Germinal center (tissue), 1 donor: ENCODE data around the gene NPC2.
"Not testable (repeated sequence)": the region's sequence is repeated elsewhere in the genome, so short reads cannot be mapped to it uniquely, and the experiment has no call there.

Experiments
- DNase-seq: peaks from one replicate; pipeline ENCODE4 v3.0.0; 2012; ENCODE audit warnings: mixed read lengths, low spot score

Gene NPC2

DNA sequence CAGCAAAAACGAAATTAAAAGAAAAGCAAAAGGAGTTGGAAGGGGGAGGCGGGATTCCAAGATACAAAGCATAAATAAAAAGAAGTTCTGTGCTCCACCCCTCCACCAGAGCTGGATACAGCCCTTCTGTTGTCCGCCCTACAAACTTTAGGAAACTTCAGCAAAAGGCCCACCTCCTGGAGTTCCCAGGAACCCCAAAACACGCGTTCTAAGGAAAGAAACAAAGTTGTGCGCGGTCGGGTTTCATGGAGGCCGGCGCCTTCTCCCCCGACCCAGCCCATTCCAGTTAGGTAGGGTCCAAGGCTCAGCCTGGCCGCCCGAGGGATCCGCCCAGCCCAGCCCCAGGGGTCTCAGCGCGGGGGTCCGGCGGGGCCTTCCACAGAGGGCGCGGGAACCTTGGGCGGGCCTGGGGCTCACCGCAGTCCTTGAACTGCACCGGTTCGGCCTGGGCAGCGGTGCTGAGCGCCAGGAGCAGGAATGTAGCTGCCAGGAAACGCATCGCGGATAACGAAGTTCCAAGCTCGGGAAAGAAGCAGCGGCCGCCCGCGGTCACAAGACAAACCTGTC is at the start of gene NPC2:
Gene NPC2, minus strand, starts transcription at position 530 of the 567 bp plus-strand sequence. Its CDS starts 31 bp downstream, at position 499.
- no peak for DNase-seq

GRCh38 chr14:74542056-74542685 is 49.1 kb upstream of the NPC2 start:
- DNase-seq, result no peak

DNA sequence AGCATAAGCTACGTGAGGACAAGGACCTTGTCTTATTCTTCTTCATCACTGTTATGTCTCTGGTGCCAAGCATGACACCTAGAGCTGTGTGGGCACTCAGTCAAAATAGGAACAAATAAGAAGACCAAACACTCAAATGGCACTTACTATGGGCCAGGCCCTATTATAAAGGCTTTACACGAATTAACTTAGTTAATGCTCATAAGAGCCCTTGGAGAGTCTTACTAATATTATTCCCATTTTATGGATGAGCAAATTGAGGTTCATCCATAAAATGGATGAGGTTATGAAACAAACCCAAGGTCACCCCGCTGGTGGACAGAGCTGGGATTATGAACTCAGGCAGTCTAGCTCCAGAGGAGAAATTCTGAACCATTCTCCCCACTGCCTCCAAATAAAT is 48.1 kb upstream of the NPC2 start:
- no peak for DNase-seq

DNA sequence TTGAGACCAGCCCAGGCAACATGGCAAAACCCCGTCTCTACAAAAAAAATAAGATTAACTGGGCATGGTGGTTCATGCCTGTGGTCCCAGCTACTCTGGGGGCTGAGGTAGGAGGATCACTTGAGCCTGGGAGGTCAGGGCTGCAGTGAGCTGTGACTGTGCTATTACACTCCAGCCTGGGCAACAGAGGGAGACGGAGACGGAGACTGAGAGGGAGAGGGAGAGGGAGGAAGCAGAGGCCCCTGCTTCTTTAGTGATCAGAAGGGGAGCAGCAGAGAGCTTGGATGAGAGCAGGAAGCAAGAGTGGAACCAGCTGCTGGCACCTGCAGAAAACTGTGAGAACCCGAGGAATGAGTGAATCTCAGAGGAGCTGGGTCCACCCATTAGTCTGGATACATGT is 46.4 kb upstream of the NPC2 start:
- DNase-seq, result no peak

DNA sequence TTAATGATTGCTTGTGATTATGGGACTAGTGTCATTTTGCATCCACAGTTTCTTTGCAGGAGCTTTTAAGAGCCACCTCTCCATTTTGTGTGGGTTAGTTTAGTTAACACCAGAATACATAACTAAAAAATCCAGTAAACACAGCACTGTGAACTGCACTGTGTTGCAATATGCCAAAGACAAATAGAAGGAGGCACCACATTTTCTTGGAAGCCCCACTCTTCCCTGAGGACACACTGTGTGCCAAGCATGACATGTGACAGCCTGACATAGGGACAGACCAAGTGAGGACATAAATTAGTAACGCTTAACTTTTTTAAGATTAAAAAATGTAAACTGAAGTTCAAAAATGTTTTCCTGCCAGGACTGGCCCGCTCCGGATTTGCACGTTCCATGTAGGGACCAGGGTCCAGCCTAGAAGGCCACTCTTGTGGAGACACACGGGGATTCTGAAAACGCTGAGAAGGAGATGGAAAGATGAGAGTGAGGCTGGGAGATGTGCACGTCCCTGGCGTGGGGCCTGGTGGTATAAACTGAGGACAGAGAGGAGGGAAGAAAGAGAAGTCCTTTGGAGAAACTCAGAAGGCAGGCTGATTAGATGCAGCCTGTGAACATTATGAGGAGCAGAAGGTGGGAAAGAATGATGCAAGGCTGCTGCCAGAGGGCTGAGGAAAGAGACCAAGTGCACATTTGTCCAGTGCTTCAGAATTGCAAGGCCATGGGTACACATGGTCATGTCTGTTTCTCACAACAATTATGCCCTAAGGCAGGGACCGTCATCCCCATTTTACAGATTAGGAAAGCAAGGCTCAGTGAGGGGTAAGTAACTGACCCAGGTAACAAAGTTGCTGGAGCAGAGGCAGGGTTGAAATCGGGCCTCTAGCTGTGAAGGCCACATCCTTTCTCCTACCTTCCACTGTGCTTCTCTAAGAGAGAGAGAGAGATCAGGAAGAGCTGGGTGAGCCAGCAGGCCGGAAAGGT is 45.6 kb upstream of the NPC2 start:
- no peak for DNase-seq

GRCh38 chr14:74536336-74536735 is 43.2 kb upstream of the NPC2 start:
- DNase-seq, result not testable (repeated sequence)

DNA sequence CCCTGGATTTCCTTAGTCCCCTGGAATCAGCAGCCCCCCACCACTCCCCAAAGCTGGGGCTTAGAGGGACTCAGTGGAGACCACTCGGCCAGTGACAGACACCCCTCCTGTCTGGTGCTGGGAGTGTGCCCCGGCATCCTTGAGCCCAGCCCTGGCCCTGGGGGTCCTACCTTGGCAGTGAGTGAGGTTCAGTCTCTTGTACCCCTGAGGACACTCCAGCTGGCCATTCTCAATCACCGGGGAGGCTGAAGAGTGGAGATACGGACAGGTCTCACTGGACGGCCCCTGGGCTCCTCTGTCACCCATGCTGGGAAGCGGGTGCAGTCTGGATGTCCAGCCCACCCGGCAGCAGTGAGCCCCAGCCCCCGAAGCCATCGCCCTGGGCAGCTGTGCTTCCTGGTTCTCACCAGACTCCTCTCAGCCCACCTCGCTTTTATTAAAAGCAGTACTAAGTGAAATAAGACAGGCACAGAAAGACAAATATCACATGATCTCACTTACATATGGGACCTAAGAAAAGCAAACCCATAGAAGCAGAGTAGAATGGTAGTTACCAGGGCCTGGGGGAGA is 42.7 kb upstream of the NPC2 start:
- DNase-seq, result no peak

GRCh38 chr14:74533576-74533975 is 40.5 kb upstream of the NPC2 start:
- DNase-seq, result no peak

DNA sequence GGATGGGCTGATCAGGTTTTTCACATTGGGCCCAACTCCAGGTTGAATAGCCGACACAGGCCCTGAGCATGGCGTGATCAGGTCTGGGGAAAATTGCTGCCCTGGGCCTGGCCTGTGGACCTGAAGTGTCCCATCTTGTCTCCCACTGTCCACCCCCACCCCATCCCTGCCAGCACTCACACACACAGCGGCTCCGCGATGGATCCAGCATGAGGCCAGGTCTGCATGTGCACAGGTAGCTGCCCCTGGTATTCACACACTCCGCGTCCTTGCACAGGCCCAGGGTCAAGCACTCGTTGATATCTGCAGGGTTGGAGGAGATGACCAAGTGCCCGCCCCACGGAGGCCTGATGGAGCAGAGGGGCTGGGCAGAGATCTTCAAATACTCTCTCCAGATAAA is 39.1 kb upstream of the NPC2 start:
- DNase-seq, result no peak

DNA sequence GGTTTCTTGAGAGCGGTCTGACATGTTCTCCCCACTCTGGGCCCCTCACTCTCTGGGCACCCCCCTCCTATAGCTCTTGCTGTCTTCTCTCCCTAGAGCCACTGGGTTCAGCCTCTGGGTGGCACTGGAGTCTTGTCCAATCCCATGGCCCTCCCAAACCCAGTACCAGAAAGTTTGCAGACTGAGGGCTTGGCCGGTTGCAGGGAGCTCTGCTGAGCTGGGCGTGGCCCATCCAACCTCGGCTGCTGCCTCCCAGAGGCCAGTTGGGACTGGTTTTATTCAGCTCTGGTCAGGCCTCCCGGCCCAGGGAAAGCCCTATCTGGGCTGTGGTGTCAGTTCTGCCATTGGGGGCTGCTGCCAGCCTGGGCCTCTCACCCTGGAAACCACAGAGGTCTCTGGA is 38.4 kb upstream of the NPC2 start:
- DNase-seq, result no peak

DNA sequence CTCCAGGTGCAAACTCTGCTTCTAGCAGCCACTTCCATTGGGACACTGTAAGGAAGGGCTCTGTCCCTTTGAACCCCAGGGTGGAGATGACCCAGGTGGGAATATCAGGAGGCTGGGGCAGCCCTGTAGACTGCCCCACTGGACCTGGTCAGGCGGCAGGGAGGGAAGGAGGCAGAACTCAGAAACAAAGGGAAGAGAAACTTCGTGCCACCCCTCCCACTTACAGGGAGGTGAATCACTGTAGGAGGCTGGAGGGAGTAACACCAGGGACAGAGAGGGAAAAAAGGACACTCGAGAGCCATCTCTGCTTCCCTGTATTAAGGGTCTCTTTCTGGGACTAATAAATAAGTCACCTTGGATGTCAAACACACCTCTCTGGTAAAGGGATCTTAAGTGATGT is 37.9 kb upstream of the NPC2 start:
- DNase-seq, result no peak

DNA sequence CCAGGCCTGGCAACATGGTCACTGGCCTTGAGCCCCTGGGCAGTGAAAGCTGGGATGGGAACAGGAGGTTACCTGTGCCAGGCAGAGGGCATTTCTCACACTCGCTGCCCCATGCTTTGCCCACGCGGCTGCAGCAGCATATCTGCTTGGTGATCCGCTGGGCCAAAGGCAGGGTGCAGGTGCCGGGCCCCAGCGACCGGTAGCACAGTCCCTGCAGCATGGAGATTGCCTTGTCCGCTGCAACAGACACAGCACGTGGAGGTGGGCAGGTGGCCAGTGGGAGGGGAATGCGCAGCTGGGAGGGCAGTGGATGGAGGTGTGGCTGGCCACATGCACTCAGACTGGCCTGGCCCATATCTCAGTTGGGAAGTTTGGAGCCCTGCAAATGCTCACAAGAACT is 35.8 kb upstream of the NPC2 start:
- DNase-seq, result no peak

- no peak for DNase-seq
Measured at GRCh38 chr14:74528406-74528805, 35.3 kb upstream of the NPC2 start.

DNA sequence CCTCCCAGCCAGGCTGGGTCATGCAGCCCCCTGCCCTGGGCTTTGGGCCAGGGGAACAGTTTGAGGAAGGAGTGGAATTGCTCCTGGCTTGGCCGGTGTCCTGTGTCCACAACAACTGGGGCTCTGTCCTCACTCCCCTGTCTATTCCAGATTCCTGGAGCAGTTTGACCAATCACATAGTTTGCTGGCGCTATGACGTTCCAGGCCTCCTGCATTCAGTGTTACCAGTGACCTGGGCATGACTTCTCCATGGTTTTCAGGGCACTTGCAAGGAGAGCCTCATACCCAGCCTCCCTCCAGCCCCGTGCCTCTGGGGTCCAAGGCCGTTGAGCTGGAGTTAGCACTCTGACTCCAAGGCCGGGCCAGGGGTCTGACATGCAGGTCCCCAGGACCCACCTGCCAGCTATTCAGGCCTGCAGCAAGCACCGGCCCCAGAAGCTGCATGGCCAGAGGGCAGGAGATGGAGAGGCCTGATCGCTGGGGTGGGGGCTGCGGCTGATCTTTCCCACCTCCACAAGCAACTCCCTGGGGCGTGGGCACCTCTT is 34.7 kb upstream of the NPC2 start:
- DNase-seq, result no peak

GRCh38 chr14:74526854-74527585 is 33.9 kb upstream of the NPC2 start:
- DNase-seq, result no peak

GRCh38 chr14:74525361-74525851 is 32.3 kb upstream of the NPC2 start:
- no peak for DNase-seq

- no peak for DNase-seq
Measured at GRCh38 chr14:74524812-74525135, 31.7 kb upstream of the NPC2 start.

- DNase-seq, result no peak
Measured at GRCh38 chr14:74524076-74524811, 31.1 kb upstream of the NPC2 start.

GRCh38 chr14:74522740-74523139 is 29.6 kb upstream of the NPC2 start:
- DNase-seq, result no peak

DNA sequence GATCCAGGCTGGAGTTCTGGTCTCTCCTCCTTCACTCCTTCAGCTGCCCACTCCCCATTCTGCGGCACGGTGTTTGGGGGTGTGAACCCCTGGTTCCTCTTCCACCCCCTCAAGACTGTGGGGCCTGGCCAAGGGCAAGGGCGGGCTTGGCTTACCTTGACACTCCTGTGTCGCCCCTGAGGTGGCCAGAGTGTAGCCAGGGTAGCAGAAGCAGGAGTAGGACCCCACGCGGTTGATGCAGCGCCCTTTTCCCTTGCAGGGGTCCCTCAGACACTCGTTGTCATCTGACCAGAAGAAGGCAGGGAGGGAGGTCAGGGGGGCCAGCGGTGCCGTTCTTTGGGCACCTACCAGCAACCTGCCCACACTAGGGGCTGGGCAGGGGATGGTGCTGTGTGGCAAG is 28.7 kb upstream of the NPC2 start:
- no peak for DNase-seq
